GM12875 (cell line): ENCODE data around the gene RPL23.

ENCODE experiments used
- H3K4me3 ChIP-seq: one replicate; pipeline ENCODE4 v1.5.1; 2011; ENCODE audit warnings: low read depth, low read length, control low read depth
- CTCF ChIP-seq: IDR thresholded peaks from 2 replicates; pipeline ENCODE4 v1.5.1; 2011; ENCODE audit warnings: low read depth, mild to moderate bottlenecking, control low read depth, inconsistent platforms, low read length, moderate library complexity, borderline replicate concordance; ENCODE audit not compliant: insufficient read depth

RPL23 gene

GRCh38 chr17:38848557-38848891 is 5.0 kb downstream of the RPL23 start:
- no peak overlapping the region for H3K4me3 ChIP-seq
- no peak for TF ChIP-seq CTCF

DNA sequence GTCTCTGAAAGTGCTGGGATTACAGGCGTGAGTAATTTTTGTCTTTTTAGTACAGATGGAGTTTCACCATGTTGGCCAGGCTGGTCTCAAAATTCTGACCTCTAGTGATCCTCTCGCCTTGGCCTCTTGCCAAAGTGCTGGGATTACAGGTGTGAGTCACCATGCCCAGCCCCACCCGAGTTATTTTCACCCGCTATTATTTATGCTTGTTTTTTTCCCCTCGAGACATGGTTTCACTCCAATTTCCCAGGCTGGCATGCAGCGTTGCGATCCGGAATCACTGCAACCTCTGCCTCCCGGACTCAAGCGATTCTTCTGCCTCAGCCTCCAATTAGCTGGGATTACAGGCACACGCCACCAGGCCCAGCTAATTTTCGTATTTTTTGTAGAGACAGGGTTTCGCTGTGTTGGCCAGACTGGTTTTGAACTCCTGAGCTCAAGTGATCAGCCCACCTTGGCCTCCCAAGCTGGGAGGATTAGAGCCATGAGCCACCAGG is 9.2 kb downstream of the RPL23 start:
- no peak overlapping the region for H3K4me3 ChIP-seq
- TF ChIP-seq CTCF = no peak

- H3K4me3 ChIP-seq = peak overlapping the region; percentile 84
- TF ChIP-seq CTCF = no peak
Measured at GRCh38 chr17:38825762-38826247, 27.7 kb downstream of the RPL23 start.

GRCh38 chr17:38824899-38825761 is 28.4 kb downstream of the RPL23 start, which contains the start of gene CWC25:
CWC25 (minus strand) TSS chr17:38825321; CDS start chr17:38825183, 138 bp downstream.
- TF ChIP-seq CTCF = no peak
- peak within 1 kb of the TSS; percentile 84 for H3K4me3 ChIP-seq

DNA sequence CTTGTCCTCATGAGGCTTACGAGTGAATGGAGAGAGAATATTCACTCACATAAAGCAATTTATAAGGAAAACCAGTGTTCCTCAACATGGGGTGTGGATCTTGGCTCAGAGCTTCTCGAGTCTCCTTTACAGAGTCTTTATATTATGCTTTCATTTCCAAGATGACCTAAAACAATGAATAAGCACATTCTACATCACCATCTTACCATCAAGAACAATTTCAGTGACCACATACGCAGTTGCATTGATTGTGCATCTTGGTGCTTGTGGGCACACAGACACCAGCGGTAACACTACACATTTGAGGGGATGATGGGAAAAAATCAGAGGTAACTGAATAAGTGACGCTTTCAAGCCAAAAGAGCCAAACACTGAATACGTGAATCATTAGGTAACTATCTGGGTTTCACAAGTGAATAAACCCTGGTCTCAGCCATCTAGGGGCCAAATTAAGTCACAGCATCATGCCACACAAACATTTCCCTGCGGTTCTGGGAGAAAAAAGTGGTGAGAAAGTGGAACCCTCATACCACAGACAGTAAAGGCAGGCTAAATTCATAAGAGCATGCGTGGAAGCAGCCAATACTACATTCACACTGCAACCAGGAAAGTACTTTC is 37.8 kb downstream of the RPL23 start:
- TF ChIP-seq CTCF = peak; percentile 15; the same call in 1 of the 2 replicates

GRCh38 chr17:38809828-38810227 is 43.7 kb downstream of the RPL23 start:
- no peak for TF ChIP-seq CTCF

More for the DNA sequence above, 37.8 kb downstream of the RPL23 start:
- no peak overlapping the region for H3K4me3 ChIP-seq

More at GRCh38 chr17:38809828-38810227, 43.7 kb downstream of the RPL23 start:
- H3K4me3 ChIP-seq = no peak overlapping the region
